NK-92 treated with Interleukin-12 subunit alpha and Interleukin-12 subunit beta, amount 100 ng/mL, for 24 hours (cell line): ENCODE measurements around the gene DNAJB6.

ENCODE experiments used
- DNase-seq: peaks from one replicate; lab custom pipeline; 2025; lab: John Stamatoyannopoulos, UW

The DNAJB6 gene

DNA sequence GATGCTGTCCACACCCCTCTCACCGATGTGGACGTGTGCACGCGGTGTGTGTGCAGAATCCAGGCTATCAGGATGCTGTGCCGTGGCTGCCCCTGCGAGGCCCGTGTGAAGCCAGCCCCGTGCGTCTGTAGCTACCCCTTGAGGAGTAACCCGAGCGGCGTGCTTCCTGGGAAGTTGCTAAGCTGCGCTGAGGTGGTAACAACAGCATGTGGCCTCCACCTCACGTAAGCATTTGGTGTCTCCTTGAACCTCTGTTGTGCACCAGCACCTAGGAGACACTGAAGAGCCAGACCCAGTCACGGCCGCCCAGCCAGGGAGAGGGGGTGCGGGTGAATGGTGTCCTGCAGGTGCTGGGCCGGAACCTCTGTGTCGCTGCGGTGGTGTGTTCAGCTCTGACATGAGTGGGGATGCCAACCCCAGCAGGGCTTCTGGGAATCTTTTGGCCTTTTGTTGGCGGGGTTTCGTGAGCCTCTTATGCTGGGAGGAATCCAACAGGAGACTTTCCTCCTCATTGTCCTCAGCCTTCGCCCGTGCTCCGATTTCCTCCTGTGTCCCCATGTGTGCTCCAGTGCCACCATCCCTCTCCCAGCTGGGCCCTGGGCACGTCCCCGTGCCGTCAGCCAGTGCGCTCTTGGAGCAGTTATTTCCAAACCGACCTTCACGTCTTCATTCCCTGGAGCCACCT is 60.4 kb downstream of the DNAJB6 start:
- DNase-seq: no peak

GRCh38 chr7:157397731-157398691 is 61.2 kb downstream of the DNAJB6 start:
- no peak for DNase-seq

GRCh38 chr7:157399086-157399687 is 62.4 kb downstream of the DNAJB6 start:
- no peak for DNase-seq

- DNase-seq: no peak
These were observed 63.5 kb downstream of the DNAJB6 start for GRCh38 chr7:157400171-157400860.

DNA sequence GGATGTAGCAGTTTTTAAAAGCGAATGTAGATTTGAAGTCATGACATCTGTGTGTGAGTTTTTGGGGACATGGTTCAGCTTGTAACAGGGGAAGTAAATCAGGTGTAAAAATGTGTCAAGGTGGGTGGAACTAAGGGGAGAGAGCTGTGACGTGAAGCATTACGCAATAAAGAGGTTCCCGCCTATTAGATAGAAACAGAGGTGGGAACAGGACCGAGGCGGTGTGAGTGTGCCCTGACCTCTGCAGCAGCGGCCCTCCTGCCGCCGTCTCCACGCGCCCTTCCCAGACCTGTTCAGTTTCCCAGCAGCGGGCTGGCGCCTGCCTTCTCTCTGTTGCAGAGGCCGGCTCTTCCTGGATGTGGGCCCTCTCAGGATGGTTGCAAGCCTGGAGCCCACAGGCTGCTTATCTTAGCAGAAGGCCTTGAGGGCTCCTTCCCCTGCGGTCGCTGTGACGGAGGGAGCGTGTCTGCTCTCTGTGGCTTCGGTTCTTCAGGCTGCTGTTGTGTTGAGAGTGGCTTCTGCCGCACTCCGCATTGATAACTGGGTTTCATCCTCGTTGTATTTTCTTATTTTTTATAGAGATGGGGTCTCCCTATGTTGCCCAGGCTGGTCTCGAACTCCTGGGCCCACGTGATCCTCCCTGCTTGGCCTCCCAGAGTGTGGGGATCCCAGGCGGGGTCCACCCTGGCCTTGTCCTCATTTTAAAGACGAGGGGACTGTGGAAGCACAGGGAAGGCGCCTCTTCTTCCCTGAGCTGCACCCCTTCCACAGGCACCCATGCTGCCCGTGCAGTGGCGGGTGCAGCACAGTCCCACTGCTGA is 65.0 kb downstream of the DNAJB6 start:
- DNase-seq: no peak

DNA sequence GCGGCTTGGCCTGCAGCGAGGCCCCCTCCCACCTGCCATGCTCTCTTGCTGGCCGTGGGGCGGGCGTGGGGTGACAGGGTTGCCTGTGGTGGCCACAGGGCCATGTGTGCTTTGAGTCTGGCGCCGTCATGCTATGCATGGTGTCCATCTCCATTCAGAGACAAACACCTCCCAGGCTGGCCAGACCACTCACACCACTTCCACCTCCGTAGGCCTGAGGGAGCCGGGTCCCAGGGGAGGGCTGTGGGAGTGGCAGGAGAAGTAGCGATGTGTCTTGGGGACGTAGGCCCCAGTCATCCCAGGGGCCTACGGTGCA is 65.5 kb downstream of the DNAJB6 start:
- DNase-seq: no peak

GRCh38 chr7:157402911-157403534 is 66.2 kb downstream of the DNAJB6 start:
- no peak for DNase-seq

DNA sequence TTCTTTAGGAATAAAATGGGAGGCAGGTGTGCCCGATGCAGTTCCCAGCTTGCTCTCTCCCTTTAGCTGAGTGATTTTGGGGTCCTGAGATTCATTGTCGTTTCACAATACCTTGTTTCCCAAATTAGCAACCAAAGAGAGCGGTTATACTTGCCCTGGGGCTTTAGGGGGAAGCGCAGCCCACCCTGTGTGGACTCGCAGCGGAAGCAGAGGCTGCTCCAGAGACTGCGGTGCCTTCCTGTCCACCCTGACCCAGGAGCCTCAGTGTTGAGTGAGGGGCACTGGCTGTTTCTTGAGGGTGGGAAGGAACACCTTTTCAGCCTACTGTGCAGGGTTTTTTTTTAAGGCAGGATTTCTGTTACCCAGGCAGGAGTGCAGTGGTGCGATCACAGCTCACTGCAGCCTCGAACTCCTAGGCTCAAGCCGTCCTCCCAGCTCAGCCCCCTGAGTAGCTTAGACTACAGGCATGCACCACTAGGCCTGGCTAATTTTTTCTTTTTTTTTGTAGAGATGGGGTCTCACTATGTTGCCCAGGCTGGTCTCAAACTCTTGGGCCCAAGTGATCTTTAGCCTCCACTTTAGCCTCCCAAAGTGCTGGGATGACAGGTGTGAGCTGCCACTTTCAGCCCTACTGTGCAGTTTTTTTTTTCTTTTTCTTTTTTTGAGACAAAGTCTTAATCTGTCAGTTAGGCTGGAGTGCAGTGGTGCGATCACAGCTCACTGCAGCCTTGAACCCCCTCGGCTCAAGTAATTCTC is 67.0 kb downstream of the DNAJB6 start:
- no peak for DNase-seq

DNA sequence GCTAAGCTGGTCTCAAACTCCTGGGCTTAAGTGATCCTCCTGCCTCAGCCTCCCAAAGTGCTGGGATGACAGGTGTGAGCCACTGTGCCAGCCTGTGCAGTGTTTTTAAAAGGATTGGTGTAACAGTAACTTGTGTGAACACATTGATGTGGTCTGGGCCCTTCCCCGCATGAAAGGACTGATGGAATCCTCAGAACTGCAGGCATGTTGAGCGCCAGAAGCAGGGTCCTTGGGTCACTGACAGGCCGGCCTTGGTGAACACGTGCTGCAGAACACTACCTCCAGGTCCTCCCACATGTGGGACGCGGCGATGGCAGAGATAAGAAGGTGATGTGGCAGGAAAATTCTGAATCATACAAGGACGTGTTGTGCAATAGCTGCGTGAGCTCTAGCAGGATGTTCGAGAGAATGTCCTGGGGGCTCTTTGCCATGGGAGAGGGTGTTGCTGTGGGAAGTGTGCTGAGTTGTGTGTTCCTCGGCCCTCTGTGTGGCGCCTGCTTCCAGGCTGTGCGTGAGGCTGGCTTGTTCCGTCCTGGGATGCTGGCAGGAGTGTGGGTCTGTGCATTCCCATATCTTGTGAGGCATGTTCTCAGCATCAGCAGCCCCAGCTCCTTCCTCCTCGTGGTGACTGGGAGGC is 68.2 kb downstream of the DNAJB6 start:
- DNase-seq: no peak

DNA sequence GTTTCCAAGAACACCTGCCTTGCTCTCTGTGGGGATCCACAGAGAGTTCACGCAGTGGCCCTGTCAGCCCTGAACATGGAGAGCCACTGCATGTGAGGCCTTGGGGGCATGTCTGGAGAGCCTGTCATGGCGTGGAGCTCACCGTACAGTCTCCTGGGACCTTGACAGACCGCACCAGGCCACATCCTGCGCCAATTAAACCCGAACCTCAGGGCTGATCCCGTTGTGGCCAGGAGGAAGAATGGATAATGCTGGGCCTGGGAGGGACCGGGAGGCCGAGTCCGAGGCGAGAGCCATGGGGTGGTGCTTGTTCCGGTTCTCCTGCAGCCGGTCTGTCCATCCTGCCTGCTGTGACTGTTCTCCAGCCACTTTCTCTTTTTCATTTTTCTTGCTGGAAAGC is 68.7 kb downstream of the DNAJB6 start:
- DNase-seq: no peak

DNA sequence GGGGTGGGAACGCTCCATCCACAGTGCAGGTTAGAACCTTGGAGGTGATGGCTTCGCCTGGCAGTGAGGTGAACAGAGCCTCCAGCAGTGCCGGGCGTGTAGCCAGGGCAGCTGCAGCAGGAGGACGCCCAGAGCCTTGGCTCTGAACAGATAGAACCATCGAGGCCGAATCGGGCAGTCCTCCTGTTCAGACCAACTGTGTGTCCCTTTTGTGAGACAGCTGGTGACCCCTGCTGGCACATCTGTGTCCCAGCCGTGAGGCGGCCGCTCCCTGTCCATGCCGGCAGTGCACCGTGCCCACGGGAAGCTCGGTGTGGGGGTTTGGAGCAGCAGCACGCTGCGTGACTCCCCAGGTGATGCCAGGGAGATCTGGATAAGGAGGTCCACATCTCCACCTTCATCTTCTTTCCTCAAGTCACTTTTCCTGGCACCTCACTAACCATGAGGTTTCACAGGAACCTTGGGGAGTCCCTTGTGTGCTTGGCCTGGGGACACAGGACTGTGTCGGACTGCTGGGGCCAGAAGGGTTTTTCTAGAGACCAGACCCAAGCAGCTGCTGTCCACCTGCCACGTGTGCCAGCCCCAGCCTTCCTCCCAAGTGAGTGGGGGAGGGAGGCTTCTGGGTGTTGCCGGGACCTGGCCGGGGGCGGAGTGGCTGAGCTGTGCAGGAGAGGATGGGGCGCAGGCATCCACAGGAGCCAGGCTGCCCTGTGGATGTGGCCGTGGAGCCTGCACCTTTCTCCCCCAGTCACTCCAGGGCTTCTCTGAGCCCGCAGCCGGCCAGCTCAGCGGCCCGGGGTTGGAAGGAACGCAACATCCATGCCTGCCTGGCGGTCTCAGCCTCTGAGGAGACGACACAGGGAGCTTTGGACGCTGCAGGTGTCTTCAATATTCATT is 69.4 kb downstream of the DNAJB6 start:
- no peak for DNase-seq

DNA sequence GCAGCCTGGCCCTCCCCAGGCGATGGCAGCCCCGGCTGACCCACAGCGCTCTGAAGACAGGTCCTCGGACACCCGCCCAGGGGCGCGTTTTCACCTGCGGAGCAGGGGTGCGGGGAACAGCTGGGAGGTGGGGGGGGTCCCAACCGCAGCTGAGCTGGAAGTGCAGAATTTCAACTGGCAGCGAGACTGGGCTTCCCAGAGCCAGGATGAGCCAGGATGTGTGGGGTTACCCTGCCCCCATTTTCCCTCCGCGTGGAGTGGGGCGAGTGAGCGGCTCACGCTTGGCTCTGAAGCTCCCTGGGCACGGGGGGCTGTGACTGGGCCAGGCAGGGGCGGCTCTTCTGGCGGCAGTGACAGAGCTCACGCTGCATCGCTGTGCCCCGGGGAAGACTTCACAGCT is 70.2 kb downstream of the DNAJB6 start:
- no peak for DNase-seq

DNA sequence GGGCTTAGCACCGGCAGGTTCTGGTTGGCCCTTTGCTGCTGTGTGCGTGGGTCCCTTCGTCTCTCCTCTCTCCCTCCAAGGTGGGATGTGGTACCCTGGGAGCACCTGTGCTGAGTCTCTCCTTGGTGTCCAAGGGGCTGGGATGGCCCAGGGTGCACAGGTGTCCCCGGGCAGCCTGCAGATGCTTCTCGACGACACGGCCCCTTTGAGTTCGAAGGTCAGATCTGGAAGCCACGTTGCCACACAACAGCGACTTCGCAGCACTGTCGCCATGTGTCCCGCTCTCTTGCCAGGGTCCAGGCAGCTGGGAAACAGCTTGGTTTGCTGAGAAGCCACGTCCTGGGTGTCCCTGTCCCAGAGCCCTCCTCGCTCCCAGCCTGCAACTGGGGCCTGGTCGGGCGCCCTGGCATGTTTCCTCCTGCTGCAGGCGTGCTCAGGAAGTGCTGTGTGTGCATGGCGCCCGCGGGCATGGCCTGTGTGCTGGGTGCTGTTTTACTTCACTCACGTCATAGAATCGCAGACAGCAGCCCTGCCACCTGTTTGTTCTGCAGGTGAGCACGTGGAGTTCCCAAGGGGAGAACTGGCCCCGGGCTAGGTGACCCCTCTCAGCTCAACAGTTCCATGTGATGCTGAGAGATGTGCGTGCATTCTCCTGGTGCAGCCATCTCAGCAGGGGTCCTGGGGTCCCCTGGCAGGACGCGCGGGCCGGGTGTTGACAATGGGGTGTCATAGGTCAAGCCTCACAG is 70.9 kb downstream of the DNAJB6 start:
- DNase-seq: no peak

- DNase-seq: no peak
These were observed 71.7 kb downstream of the DNAJB6 start for GRCh38 chr7:157408258-157409101.

DNA sequence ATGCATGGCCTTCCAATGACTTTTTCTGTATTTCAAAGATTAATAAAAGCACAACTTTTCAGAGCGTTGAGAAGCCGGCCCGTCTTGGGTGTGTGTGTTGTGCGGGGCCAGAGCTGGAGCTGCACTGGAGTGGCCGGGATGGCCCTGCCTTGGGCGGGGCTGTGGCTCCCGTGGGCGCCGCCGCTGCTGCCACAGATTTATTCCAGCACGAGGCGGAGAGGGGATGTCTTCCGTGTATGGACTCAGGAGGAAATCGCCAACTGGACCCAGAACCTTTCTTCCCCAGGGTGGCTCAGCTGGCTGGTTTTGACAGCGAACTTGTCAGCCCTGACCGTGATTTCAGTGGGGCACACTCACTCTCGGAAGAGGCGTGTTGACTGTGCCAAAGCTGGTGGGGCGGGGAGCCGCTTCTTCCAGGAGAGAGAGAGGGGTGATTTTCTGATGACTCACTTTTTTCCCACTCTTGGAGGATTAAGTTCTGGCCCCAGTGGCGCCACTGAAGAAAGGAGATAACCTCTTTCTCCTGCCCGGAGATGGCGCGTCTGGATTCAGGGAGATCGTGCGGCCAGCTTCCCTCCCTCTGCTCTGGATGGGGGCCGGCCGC is 72.4 kb downstream of the DNAJB6 start:
- DNase-seq: no peak
